Neural cell (in vitro differentiated cells): ENCODE measurements around the gene SCGB1D2.

Experiments used
- CTCF ChIP-seq: fragments of 450-650 bp; IDR thresholded peaks from 2 replicates; pipeline ENCODE4 v1.5.1; 2014; ENCODE audit warnings: antibody characterized with exemption, mild to moderate bottlenecking, moderate library complexity; ENCODE audit not compliant: poor library complexity, severe bottlenecking
- RAD21 ChIP-seq: fragments of 450-650 bp; conservative IDR thresholded peaks from 2 replicates; pipeline ENCODE4 v1.6.1; 2014; ENCODE audit warnings: antibody characterized with exemption, mild to moderate bottlenecking, moderate library complexity
- SMC3 ChIP-seq: fragments of 450-650 bp; conservative IDR thresholded peaks from 2 replicates; pipeline ENCODE4 v1.6.1; 2014; ENCODE audit warnings: antibody characterized with exemption, mild to moderate bottlenecking, moderate library complexity; ENCODE audit not compliant: poor library complexity

GRCh38 chr11:62260261-62260953 lies 18.4 kb downstream of the SCGB1D2 start:
- TF ChIP-seq RAD21 (no peak), CTCF (no peak), SMC3 (no peak)
